Muscle layer of duodenum (tissue), 2 donors: ENCODE data around the gene ZNF865.

Experiments used
- H3K27ac ChIP-seq: one replicate; pipeline ENCODE4 v1.7.0; 2013; ENCODE audit warnings: mild to moderate bottlenecking, low read length
- H3K27me3 ChIP-seq: one replicate; pipeline ENCODE4 v1.7.0; 2013; ENCODE audit warnings: low read depth, mild to moderate bottlenecking, control low read depth, low read length
- H3K36me3 ChIP-seq, 2 donors: one replicate each; pipeline ENCODE4 v1.7.0; 2013; ENCODE audit warnings: low read length in 2 of 2, control low read depth in 1 of 2, mild to moderate bottlenecking in 1 of 2; ENCODE audit not compliant: insufficient read depth in 2 of 2, control insufficient read depth in 1 of 2
- H3K4me1 ChIP-seq, 2 donors: one replicate each; pipeline ENCODE4 v1.7.0; 2013; ENCODE audit warnings: low read length in 2 of 2, mild to moderate bottlenecking in 2 of 2, control low read depth in 1 of 2, moderate library complexity in 1 of 2; ENCODE audit not compliant: insufficient read depth in 2 of 2, control insufficient read depth in 1 of 2
- H3K4me3 ChIP-seq, 2 donors: one replicate each; pipeline ENCODE4 v1.7.0; 2013; ENCODE audit warnings: low read length in 2 of 2, low read depth in 1 of 2, mild to moderate bottlenecking in 1 of 2
- H3K9me3 ChIP-seq, 2 donors: one replicate each; pipeline ENCODE4 v1.7.0; 2013; ENCODE audit warnings: low read length in 2 of 2, control low read depth in 1 of 2, mild to moderate bottlenecking in 1 of 2; ENCODE audit not compliant: control insufficient read depth in 1 of 2
- donor health status: healthy.

The ZNF865 gene

DNA sequence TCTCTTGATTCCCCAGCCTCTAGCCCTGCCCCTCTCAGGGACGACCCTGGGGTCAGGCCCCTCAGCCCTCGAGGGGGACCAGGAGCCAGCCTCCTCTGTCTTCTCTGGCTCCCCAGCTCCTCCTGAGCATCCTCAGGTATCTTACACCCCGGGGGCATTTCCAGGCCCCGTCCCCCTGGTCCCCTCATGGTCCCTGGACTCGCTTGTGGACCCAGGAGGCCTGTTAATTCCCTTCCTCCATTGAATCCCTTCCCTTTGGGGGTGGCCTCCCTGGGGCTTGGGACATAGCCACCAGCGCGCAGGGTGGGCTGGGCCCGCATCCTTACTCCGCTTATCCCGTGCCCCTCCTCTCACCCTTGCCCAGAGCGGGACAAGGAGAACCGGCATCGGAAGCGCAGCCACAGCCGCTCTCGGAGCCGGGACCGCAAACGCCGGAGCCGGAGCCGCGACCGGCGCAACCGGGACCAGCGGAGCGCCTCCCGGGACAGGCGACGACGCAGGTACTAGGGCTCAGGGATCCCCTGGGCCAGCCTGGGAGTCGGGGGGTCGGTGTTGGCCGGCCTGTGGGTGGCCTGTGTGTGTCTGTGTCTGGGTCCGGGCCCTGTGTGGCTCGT is 53.5 kb downstream of the ZNF865 start:
- Histone ChIP-seq H3K9me3 (no peaks in the 10 kb centered on the region), H3K4me1 (peaks cover 24 to 43% of the 10 kb centered on the region in 2 donors), H3K27me3 (no peaks in the 10 kb centered on the region), H3K27ac (no peak overlapping the region), H3K4me3 (peak overlapping the region in 1 of 2 donors; percentile 24), H3K36me3 (peaks cover 34 to 64% of the 10 kb centered on the region in 2 donors)

DNA sequence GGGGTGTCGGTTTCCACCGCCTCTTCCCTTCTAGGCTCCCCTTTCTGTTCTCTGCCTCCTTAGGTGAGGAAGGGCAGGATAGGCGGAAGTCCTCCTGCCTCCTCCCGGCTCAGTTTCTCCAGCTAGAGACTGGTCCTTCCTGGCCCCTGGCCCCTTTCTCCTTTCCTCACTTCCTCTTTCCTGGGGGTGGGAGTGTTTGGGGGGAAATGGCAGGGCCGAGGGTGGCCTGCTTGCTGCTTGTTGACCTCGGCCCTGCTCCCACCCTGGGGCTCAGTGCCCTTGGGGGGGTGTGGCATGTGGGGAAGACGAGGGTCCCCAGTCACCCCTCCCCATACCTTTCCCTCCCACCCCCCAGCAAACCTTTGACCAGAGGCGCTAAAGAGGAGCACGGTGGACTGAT is 54.4 kb downstream of the ZNF865 start:
- Histone ChIP-seq H3K9me3 (no peaks in the 10 kb centered on the region), H3K4me1 (peaks cover 24 to 43% of the 10 kb centered on the region in 2 donors), H3K4me3 (no peak overlapping the region), H3K27ac (no peak overlapping the region), H3K36me3 (peaks cover 39 to 66% of the 10 kb centered on the region in 2 donors), H3K27me3 (no peaks in the 10 kb centered on the region)

DNA sequence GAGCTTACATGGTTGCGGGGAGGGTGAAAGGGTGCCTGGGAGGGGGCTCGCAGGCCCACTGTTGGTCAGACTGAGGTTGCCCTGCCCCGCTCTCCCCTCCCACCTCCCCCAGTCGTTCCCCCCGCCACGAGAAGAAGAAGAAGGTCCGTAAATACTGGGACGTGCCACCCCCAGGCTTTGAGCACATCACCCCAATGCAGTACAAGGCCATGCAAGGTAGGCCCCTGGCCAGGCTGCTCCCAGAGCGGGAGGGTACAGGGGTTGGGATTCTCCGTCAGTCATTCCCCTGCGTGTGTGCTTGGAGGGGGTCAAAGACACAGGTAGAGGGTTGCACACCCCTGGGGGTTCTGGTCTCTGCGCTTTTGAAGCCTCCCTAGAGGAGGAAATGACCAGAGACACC is 55.0 kb downstream of the ZNF865 start:
- H3K4me1 ChIP-seq, result peaks cover 24 to 43% of the 10 kb centered on the region in 2 donors
- H3K36me3 ChIP-seq, result peaks cover 39 to 65% of the 10 kb centered on the region in 2 donors
- no peak overlapping the region for H3K27ac ChIP-seq
- H3K27me3 ChIP-seq, result no peaks in the 10 kb centered on the region
- no peaks in the 10 kb centered on the region for H3K9me3 ChIP-seq
- H3K4me3 ChIP-seq, result no peak overlapping the region

DNA sequence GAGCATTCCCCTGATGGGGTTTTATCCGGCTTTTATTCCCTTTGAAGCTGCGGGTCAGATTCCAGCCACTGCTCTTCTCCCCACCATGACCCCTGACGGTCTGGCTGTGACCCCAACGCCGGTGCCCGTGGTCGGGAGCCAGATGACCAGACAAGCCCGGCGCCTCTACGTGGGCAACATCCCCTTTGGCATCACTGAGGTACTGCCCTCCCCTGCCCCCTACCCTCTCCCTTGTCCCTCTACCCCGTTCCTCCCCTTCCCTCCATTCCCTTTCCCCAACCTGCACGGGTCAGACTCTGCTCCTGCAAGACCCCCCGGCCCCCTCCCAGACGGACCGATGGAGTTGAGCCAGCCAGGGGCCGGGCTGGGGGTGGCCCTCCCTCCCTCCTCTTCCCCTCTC is 55.5 kb downstream of the ZNF865 start:
- no peaks in the 10 kb centered on the region for H3K27me3 ChIP-seq
- H3K9me3 ChIP-seq, result no peaks in the 10 kb centered on the region
- peaks cover 42 to 69% of the 10 kb centered on the region in 2 donors for H3K36me3 ChIP-seq
- peaks cover 22 to 40% of the 10 kb centered on the region in 2 donors for H3K4me1 ChIP-seq
- H3K4me3 ChIP-seq, result no peak overlapping the region
- H3K27ac ChIP-seq, result no peak overlapping the region

DNA sequence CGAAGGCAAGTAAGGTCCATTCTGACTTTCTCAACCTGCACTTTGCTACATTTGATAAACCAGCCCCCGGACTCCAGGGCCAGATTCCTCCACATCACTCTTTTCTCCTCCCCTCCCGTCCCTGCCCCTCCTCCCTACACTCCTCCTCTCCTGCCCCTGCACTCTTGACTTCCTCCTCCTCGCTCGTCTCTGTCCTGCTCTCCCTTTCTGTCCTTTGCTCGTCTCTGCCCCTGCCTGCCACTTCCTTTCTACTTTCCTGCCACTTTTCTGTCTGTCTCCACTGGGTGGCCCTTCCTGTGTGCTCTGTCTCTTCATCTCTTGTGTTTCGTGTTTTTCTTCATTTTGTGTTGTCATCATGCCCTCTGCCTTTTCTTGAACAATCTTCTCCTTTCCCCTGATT is 56.4 kb downstream of the ZNF865 start:
- Histone ChIP-seq H3K27me3 (no peaks in the 10 kb centered on the region), H3K4me1 (peaks cover 13 to 32% of the 10 kb centered on the region in 2 donors), H3K27ac (no peak overlapping the region), H3K9me3 (no peaks in the 10 kb centered on the region), H3K36me3 (peaks cover 51 to 77% of the 10 kb centered on the region in 2 donors), H3K4me3 (no peak overlapping the region)

DNA sequence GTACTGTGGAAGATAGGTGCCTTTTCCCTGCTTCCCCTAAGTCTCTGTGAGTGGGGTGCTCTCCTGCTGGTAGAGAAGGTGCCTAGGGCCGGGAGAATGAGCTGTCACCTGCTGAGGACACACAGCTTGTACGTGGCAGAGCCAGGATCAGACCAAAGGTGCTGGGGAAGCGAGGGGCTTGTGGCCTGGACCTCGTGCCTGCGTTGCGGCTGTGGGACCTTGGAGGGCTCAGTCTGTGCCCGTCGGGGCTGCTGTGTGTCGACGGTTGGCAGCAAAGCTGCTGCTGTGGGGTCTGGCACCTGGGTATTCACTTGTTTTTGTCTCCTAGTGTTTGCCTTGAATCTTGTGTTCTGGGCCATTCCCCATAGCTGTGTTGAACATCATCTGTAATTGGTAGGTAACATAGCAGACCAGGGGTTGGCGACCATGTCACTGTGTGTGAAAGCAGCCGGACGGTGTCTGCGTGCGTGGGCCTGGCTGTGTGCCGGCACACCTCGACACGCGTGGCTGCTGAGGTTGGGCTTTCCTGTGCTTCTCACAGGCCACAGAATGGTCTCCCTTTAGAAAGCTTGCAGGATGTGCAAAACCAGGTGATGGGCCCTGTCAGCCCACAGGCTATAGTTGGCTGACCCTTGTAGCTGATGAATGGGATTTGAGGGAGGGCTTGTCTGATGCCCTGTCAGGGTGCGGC is 58.5 kb downstream of the ZNF865 start:
- H3K4me3 ChIP-seq, result no peak overlapping the region
- no peak overlapping the region for H3K27ac ChIP-seq
- no peaks in the 10 kb centered on the region for H3K27me3 ChIP-seq
- H3K4me1 ChIP-seq, result peaks cover 0 to 10% of the 10 kb centered on the region in 2 donors
- H3K9me3 ChIP-seq, result no peaks in the 10 kb centered on the region
- peaks cover 63 to 95% of the 10 kb centered on the region in 2 donors for H3K36me3 ChIP-seq

DNA sequence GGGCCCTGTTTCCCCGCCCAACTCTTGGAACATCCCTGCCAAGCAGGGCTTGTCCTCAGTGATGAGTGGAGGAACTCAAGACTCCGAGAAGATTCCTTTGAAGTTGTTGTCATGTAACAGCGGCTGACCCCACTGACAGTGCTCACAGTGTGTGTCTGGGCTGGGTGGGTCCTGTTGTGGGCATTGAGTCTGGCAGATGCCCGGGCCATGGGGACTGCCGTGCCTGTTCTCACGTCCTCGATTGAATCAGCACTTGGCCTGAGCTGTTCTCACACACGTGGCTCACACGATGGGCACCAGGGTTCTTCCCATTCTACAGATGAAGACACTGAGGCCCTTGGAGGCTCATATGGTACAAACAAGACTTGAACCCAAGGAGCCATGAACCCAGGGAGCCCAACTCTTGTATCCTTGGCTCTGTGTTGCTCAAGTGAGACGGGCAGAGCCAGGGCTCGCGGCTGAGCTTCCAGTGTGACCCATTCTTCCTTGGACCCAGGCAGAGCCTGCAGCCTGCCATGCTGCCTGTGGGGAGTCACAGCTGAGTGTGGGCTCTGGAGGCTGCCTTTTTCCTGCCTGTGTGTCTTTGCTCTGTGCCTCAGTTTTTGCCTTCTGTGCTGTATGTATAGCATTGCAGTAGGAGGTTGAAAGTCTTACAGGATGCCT is 61.0 kb downstream of the ZNF865 start:
- H3K36me3 ChIP-seq, result peaks cover 71 to 92% of the 10 kb centered on the region in 2 donors
- no peak overlapping the region for H3K4me3 ChIP-seq
- no peaks in the 10 kb centered on the region for H3K27me3 ChIP-seq
- H3K27ac ChIP-seq, result no peak overlapping the region
- H3K4me1 ChIP-seq, result no peaks in the 10 kb centered on the region
- H3K9me3 ChIP-seq, result no peaks in the 10 kb centered on the region
